Measurements from ENCODE around the gene MARCHF3. TPM values are rescaled to one million over a fixed set of nuclear protein-coding genes. Genes with fewer than 3 reads are reported as not detected.

MARCHF3 gene
- total RNA-seq, 1 donor from 2014 or later = 1.5 TPM

DNA sequence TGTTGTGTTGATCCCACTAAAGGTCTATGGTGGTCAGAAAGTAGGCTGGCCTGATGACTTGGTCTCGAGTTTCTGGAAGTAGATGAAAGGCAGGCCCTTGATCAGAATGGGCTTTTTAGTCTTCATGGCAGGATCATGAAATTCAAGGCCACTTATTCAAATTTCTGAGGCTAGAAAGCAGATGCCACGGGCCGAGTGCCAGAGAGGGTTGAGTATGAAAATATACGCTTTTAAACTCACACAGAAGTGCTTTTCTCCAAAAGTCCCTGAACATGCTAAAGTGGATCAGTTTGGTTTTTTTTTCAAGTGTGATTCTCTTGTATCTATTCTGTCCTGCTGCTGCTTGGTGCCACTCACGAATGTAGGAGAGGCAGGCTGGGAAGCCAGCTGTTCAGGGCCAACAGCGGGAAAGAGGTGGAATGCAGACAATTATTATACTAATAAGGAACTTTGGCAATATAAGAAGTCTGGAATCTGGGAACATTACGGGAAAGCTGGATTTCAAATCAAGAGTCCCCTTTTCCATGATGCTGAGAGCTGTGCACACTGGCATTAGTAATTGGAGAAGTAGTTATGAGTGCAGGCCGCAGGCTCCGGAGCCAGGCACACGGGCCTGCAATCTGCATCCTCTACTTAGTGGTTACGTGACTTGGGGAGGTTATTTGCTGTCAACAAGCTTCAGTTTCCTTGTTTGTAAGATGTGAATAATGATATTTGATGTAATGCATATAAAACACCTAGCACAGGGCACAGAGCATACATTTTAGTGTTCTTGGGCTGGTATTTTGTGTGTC lies 157.6 kb downstream of the MARCHF3 start:
- no peak for DNase-seq (ENCODE audit: low spot score)
- no peaks in the 10 kb centered on the region for H3K27me3 Mint-ChIP-seq (ENCODE audit: low read depth)
- peaks cover 30% of the 10 kb centered on the region for H3K4me1 Mint-ChIP-seq (ENCODE audit: low read depth)
- H3K27ac Mint-ChIP-seq (ENCODE audit: unreplicated experiment) = no peak overlapping the region
- no peak overlapping the region for H3K4me3 Mint-ChIP-seq (ENCODE audit: unreplicated experiment)
- no peaks in the 10 kb centered on the region for H3K36me3 Mint-ChIP-seq (ENCODE audit: low read depth)
- TF ChIP-seq, protein P1, sequence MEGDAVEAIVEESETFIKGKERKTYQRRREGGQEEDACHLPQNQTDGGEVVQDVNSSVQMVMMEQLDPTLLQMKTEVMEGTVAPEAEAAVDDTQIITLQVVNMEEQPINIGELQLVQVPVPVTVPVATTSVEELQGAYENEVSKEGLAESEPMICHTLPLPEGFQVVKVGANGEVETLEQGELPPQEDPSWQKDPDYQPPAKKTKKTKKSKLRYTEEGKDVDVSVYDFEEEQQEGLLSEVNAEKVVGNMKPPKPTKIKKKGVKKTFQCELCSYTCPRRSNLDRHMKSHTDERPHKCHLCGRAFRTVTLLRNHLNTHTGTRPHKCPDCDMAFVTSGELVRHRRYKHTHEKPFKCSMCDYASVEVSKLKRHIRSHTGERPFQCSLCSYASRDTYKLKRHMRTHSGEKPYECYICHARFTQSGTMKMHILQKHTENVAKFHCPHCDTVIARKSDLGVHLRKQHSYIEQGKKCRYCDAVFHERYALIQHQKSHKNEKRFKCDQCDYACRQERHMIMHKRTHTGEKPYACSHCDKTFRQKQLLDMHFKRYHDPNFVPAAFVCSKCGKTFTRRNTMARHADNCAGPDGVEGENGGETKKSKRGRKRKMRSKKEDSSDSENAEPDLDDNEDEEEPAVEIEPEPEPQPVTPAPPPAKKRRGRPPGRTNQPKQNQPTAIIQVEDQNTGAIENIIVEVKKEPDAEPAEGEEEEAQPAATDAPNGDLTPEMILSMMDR (IDR thresholded peaks at IDR 0.05) = no peak
- no peaks in the 10 kb centered on the region for H3K9me3 Mint-ChIP-seq (ENCODE audit: low read depth)

DNA sequence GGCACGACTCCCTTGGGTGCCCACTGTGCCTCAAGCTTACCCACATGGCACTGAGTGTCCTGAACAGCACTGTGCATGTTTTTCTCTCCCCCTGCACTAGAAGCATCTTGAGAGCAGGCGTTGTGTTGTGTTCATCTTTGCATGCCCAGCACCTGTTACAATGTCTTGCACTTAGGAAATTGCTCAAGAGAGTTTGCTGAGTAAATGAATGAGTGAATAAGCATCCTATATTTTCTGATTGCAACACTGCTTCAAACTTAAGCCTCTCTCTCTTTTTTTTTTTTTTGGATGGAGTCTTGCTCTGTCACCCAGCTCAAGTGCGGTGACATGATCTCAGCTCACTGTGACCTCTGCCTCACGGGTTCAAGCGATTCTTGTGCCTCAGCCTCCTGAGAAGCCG lies 158.9 kb downstream of the MARCHF3 start:
- Mint-ChIP-seq H3K4me3 (ENCODE audit: unreplicated experiment) (no peak overlapping the region), H3K4me1 (ENCODE audit: low read depth) (peaks cover 19% of the 10 kb centered on the region), H3K9me3 (ENCODE audit: low read depth) (no peaks in the 10 kb centered on the region), H3K27me3 (ENCODE audit: low read depth) (no peaks in the 10 kb centered on the region), H3K27ac (ENCODE audit: unreplicated experiment) (no peak overlapping the region), H3K36me3 (ENCODE audit: low read depth) (no peaks in the 10 kb centered on the region)
- no peak for DNase-seq (ENCODE audit: low spot score)
- TF ChIP-seq, protein P1 (IDR thresholded peaks at IDR 0.05) = no peak

DNA sequence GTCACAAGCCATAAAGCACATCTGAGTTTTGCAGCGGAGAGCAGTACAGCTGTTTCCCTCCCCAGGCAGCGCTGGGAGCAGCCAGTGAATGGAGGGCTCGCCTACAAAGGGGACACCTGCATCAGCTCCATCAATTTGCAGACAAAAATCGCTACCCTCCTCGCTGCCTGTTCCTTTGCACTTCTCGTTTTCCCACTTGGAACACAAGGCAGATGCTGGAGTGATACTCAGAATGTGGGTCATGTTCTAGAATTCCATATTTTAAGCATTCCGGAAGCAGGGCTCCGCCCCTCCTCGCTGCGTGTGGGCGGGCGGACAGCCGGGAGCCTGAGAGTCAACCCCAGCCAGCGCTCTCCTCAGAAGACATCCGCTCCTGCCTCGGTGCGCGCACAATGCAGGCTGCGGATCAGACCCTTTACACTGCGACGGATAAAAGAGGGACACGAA lies 161.3 kb downstream of the MARCHF3 start:
- TF ChIP-seq, protein P1 (IDR thresholded peaks at IDR 0.05) = no peak
- Mint-ChIP-seq H3K27me3 (ENCODE audit: low read depth) (no peaks in the 10 kb centered on the region), H3K36me3 (ENCODE audit: low read depth) (no peaks in the 10 kb centered on the region), H3K27ac (ENCODE audit: unreplicated experiment) (no peak overlapping the region), H3K9me3 (ENCODE audit: low read depth) (no peaks in the 10 kb centered on the region), H3K4me1 (ENCODE audit: low read depth) (peaks cover 9% of the 10 kb centered on the region), H3K4me3 (ENCODE audit: unreplicated experiment) (peak overlapping the region; percentile 65)
- DNase-seq (ENCODE audit: low spot score) = no peak

DNA sequence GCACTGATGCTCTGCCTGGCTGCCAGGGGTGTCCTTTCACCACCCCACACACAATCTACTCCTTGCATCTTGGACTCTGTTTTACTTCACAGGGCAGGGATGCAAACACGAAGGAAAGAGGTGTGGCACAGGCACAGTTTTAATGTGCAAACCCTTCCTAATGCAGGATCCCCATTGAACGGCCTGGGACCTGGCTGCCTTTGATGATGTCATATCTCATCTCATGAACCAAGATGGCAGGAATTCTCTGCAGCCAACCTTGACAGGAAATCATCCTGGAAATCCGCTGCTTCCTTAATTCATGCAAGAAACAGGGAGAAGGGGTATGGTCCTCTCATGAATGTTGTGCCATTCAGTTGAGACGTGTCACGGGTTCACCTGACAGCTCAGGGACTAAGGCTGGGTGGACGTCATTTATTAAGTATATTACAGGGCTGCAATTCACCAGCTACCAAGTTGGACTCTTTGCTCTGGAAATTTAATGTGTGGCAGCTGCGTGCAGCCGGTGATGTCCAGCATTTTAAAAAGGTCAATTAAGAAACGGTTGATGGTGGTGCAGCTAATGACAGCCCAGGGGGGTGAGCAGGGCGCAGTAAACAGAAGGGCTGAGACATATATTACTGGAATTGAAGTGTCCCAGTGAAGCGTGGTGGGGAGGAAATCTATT lies 161.9 kb downstream of the MARCHF3 start:
- Mint-ChIP-seq H3K27me3 (ENCODE audit: low read depth) (no peaks in the 10 kb centered on the region), H3K4me1 (ENCODE audit: low read depth) (peaks cover 9% of the 10 kb centered on the region), H3K4me3 (ENCODE audit: unreplicated experiment) (peak overlapping the region; percentile 65), H3K27ac (ENCODE audit: unreplicated experiment) (no peak overlapping the region), H3K9me3 (ENCODE audit: low read depth) (no peaks in the 10 kb centered on the region), H3K36me3 (ENCODE audit: low read depth) (no peaks in the 10 kb centered on the region)
- DNase-seq (ENCODE audit: low spot score) = no peak
- TF ChIP-seq, protein P1 (IDR thresholded peaks at IDR 0.05) = no peak

DNA sequence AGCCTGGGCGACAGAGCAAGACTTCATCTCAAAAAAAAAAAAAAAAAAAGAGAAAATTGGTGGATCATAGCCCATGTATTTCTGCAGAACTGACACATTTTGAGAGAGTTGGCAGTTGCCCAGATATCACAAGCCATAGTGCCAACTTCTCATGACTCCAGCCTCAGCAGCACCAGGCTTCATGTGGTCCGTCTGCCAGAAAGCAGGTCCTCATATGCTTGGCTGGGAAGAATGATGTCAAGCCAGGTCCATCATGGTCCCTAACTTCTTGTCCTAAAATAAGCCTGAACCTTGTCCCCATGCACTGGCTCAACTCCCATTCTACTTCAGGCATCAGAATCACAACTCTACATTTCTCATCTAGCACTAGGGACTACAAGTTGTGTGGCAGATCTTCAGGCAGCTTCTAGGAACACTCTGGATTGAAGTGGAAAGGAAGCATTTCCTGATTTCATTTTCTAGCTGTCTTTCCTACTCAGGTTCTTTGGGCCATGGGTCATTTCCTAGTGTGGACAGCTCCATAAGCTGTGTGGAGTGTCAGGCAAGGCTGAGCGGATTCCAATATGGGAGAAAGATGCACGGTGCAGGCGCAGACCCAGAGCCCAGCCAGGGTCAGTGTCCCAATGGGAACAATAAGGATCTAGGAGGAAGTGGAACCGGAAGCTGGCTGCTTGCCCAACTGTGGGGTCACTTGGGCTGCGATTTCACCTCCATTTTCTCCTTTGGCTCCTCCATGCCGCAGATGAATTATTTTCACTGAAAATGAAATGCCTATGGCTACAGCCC lies 163.3 kb downstream of the MARCHF3 start:
- Mint-ChIP-seq H3K4me1 (ENCODE audit: low read depth) (peaks cover 9% of the 10 kb centered on the region), H3K36me3 (ENCODE audit: low read depth) (no peaks in the 10 kb centered on the region), H3K4me3 (ENCODE audit: unreplicated experiment) (no peak overlapping the region), H3K27ac (ENCODE audit: unreplicated experiment) (peak overlapping the region; percentile 9), H3K27me3 (ENCODE audit: low read depth) (no peaks in the 10 kb centered on the region), H3K9me3 (ENCODE audit: low read depth) (no peaks in the 10 kb centered on the region)
- no peak for DNase-seq (ENCODE audit: low spot score)
- TF ChIP-seq, protein P1 (IDR thresholded peaks at IDR 0.05) = no peak

Measured in chondrocyte (in vitro differentiated cells).